NOMO-1 treated with DMSO at 0.1 percent for 48 hours (cell line): ENCODE measurements around the gene MARK4.
"Not testable (repeated sequence)": the region's sequence is repeated elsewhere in the genome, so short reads cannot be mapped to it uniquely, and the experiment has no call there.

Source experiments
- DNase-seq: peaks from one replicate; lab custom pipeline; 2025; ENCODE audit not compliant: unreplicated experiment; lab: John Stamatoyannopoulos, UW

MARK4 gene

GRCh38 chr19:45334881-45335280 lies 83.8 kb downstream of the MARK4 start:
- DNase-seq = not testable (repeated sequence)

DNA sequence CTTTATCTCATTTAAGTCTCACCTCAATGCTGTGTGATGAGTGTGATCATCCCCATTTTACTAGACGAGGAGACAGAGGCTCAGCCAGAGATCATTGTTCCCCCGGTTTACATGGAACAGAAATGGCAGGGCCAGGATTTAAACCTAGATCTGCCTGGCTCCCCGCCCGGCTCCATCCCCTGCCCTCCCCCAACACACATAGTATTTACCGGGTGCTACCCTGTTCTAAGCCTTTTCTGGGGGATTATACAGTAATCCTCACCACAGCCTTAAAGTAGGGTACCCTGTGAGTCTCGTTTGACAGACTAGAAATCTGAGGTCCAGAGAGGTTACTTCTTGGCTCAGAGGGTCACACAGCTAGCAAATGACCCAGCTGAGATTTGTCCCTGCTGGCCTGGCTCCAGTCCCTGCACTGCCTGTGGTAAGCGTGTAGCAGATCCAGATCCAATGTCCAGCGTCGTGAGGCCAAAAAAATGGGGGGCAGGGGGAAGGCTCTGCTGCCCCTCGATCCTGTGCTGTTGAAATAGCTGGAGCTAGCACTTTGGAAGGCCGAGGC lies 85.7 kb downstream of the MARK4 start:
- no peak for DNase-seq

GRCh38 chr19:45339629-45340028 lies 88.6 kb downstream of the MARK4 start:
- DNase-seq = no peak

DNA sequence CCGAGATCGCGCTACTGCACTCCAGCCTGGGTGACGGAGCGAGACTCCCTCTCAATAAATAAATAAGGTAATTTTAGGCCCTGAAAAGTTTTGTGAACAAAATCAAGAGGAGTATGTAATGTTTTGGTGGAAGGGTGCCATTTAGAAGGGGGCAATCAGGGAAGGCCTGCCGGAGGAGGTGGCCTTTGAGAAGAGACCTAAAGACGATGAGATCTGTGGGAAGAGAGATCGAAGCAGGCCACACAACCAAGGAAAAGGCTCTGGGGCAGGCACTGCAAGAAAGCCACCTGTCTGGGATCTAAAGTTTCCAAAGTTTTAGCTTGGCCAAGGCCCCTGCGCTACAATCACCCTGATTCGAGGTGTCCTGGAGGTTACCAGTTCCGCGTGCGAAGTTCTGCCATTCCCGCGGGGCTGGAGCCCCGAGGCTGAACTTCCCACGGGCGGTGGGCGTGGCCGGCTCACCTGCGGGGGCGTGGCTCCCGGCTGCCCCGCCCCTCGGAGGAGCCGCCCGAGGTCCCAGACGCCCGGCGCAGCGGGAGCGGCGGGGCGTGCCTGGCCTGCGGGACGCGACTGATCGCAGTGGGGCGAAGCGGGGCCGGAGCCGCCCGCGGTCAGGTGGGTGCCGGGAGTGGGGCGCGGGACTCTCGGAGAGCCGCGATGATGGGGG lies 89.3 kb downstream of the MARK4 start, which contains the start of gene KLC3:
KLC3 (plus strand) TSS at position 519 of the 667 bp plus-strand sequence. CDS start 4,792 bp downstream, outside the sequence.
- DNase-seq = no peak

GRCh38 chr19:45340899-45341453 lies 89.9 kb downstream of the MARK4 start:
- DNase-seq = no peak

DNA sequence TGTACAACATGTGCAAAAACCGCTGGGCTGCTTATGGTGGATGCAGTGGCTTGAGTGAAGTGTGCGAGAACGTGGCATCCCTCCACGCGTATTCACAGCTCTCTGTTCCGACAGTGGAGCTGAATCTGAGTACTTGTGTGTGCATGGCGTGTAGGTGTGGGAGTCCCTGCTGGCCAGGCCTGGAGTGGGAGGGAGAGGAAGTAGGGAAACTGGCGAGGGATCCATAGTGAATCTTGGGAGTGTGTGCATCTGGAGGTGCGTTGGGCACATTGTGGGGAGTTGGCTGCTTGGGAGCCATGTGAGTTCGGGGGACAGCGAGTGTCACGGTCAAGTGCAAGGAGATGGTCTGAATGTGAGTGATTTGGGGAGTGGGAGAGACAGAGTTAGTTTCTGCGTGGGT lies 91.8 kb downstream of the MARK4 start:
- DNase-seq = no peak

DNA sequence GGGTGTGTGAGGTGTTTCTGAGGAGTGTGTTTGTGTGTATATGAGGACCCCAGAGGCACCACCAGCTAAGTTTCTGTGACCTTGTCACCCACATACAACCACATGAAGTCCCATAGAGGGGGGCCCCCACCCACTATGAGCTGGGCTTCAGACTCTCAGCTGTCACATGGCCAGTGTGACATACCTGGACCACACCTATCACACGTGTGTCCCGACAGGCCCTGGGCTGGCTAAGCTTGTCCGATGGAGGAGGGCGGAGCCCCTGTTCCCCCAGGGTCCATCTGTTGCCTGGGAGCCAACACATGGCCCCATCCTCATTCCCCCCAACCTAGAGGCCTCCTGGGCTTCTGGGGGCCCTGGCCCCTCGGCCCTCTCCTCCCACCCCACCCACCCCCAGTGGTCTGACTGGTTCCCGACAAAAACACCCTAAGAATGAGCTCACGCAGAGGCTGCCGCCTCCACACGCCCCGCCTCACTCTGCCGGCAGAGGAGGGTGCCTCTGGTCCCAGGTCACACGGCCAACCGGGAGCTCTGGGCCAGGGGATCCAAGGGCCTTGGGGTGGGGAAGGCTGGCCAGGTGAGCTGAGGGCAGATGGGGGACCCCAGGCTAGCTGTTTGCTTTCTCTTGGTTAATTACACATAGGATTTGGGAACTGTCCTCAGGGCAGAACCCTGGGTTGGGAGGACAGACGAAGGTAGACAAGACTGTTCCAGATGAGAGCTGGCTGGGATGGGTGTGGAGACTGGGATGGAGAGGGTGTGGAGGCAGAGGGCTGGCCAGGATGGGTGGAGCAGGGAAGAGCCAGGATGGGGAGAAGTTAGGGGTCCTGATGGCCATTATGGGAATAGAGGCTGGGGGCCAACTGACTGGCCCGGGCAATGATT lies 93.8 kb downstream of the MARK4 start:
- DNase-seq = no peak

- DNase-seq = no peak
Measured at GRCh38 chr19:45345506-45345860, 94.4 kb downstream of the MARK4 start.

GRCh38 chr19:45346449-45346848 lies 95.4 kb downstream of the MARK4 start:
- DNase-seq = no peak

- no peak for DNase-seq
Measured at GRCh38 chr19:45347570-45348366, 96.7 kb downstream of the MARK4 start.

DNA sequence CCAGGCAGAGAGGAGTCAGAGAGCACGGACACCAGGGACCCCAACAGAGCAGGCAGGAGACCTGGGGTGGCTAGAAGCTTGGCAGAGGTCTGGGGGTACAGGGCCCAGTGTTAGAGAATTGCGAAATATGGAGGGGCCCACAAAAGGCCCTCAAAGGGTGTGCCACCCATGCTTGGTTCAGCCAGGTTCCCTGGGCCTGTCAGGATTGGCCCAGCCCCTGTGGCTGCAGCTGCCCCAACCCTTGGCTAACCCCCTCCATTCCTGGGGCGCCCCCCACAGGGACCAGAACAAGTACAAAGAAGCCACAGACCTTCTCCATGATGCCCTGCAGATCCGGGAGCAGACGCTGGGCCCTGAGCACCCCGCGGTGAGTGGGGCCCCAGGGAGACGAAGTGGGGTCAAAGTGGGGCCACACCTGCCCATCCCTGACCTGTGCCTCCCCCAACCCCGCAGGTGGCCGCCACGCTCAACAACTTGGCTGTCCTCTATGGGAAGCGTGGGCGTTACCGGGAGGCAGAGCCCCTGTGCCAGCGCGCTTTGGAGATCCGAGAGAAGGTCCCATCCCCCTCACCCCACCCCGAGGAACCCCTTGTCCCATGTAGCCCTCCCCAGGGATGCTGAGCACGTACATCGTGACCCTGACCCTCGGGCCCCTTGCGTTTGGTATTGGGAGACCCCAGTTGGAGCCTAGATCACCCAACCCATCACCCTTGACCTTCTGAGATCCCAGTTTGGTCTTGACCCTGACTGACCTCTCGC lies 97.5 kb downstream of the MARK4 start:
- DNase-seq = no peak

GRCh38 chr19:45349126-45349415 lies 98.0 kb downstream of the MARK4 start:
- DNase-seq = no peak

DNA sequence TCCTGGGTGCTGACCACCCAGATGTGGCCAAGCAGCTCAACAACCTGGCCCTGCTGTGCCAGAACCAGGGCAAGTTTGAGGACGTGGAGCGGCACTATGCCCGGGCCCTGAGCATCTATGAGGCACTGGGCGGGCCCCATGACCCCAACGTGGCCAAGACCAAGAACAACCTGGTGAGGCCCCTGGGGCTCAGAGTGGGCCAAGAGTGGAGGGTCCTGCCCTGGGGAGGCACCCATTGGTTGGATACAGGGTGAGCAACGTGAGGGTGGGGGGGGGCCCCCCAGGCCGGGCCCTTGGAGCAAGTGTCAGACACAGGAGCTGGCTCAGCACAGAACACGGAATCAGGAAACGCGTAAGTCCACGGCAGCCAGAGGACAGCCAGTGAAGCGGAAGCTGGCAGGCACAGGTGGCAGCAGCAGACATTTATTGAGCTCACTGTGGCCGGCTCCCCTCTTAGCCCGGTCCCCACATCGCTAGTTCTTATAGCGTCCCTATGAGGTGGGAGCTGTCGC lies 98.4 kb downstream of the MARK4 start:
- DNase-seq = no peak

DNA sequence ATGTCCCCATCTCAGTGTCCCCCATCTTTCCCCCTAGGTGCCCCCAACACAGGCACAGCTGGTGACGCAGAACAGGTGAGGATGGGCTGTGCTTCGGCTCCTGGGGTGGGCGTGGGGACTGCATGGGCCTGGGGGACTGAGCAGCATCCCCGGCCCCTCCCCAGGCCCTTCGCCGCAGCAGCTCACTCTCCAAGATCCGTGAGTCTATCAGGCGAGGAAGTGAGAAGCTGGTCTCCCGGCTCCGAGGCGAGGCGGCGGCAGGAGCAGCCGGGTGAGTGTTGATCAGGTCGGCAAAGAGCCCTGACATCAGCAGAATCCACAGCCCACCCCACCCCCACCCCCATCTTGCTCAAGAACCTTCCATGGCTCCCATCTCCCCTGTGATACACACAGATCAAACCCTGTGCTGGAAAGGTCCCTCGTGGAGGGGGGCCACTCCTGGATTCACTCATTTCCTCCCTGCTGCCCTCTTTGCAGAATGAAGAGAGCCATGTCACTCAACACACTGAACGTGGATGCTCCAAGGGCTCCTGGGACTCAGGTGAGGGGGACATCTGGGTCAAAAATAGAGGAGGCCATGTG lies 99.5 kb downstream of the MARK4 start:
- no peak for DNase-seq

- DNase-seq = no peak
Measured at GRCh38 chr19:45351401-45351952, 100.4 kb downstream of the MARK4 start.

DNA sequence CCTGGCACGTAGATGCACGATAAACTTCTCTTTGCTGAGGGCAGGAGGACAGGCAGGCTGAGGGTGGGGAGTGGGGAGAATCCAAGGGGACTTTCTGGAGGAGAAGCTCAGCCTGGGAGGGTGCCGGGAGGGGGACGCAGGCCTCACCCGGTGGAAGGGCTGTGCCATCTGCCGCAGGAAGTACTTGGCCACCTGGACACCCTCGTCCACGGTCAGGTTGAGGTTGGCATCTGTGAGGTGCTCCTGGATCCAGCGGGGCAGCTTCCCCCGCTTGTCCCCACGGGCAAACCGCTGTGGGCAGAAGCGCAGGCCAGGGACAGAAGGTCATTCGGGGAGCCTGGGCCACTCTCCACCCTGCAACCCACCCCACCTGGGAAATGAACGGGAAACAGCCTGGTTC lies 101.0 kb downstream of the MARK4 start:
- no peak for DNase-seq

GRCh38 chr19:45352471-45352870 lies 101.4 kb downstream of the MARK4 start:
- DNase-seq = no peak

- DNase-seq = no peak
Measured at GRCh38 chr19:45352914-45353796, 102.1 kb downstream of the MARK4 start.
